Activated CD8-positive, alpha-beta memory T cell treated with anti-CD3 and anti-CD28 coated beads, Interleukin-2, amount 50 U/mL, for 24 hours (primary cell): ENCODE results near the gene INPP4A.
A peak's percentile ranks its signal among the peaks of the same experiment; 100 is the strongest.

Experiments
- DNase-seq: peaks from one replicate; pipeline ENCODE4 v3.0.0-alpha.2; 2020; ENCODE audit errors: extremely low read depth

Gene INPP4A

GRCh38 chr2:98563394-98563793 is 118.7 kb downstream of the INPP4A start:
- DNase-seq = no peak

DNA sequence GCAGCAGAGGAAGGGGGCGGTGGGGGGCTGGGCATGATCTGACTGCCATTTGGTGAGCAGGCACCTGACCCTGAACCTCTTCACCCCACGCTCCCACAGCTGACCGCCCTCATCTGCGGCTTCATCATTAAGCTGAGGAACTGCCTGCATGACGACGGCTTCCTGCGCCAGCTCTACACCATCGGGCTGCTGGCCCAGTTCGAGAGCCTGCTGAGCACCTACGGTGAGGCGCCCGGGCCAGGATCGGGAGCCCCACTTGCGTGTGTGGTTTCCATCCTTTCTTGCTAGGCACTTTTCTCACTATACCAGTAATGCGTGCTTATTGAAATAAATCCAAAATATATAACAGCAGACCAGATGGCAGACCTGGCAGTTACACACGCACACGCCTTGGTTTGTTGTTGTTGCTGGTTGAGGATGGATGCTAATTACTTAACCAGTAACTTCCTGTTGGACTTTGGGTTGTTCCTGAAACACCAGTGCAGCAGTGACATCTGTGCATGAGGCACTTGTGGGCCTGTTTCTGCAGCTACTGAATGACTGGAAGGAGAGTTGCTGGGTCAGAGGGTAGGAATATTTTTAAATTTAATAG is 120.0 kb downstream of the INPP4A start:
- DNase-seq = no peak

GRCh38 chr2:98565286-98565860 is 120.7 kb downstream of the INPP4A start:
- DNase-seq = no peak

DNA sequence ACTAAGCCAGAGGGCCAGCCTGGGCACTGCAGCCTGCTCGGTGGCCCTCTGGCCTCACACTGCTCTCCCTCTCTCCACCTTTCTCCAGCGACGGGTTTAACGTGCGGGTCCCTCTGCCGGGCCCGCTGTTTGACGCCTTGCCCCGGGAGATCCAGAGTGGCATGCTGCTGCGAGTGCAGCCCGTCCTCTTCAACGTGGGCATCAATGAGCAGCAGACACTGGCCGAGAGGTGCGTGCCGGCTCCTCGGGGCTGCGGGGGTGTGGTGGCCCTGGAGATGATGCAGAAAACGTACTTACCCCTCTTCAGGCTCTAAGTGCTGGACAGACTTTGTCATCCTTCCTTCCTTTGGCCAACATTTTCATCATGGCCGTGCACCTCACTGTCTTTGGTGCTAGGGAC is 121.3 kb downstream of the INPP4A start:
- DNase-seq = no peak

- no peak for DNase-seq
Measured at GRCh38 chr2:98568161-98568956, 123.7 kb downstream of the INPP4A start.

DNA sequence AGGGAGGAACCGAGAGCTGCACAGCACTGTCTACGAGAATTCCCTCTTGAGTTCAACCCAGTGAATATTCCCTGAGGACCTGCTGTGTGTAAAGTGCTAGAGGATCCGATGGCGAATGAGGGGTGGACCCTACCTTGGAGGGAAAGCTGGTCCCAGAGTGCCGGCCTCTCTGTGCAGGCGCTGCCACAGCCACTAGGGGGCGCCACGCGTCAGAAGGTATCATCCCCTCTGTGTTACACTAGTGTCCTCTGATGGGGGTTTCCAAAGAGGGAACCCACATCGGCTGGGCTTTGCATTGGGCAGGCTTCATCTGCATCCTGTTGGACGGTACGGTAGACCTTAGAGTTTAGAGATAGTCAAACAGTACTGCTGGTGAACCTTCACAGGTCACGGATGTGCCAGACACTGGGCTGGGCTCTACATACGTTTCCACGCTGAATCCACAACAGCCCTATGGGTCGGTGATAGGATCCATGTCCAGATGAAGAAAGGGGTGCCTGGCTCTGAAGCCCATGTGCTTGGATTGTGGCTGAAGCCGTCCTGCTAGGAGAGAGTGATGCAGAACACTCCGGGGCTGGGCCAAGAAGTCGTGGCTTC is 124.6 kb downstream of the INPP4A start:
- peak; percentile 14 for DNase-seq

GRCh38 chr2:98569915-98570314 is 125.3 kb downstream of the INPP4A start:
- DNase-seq = no peak

DNA sequence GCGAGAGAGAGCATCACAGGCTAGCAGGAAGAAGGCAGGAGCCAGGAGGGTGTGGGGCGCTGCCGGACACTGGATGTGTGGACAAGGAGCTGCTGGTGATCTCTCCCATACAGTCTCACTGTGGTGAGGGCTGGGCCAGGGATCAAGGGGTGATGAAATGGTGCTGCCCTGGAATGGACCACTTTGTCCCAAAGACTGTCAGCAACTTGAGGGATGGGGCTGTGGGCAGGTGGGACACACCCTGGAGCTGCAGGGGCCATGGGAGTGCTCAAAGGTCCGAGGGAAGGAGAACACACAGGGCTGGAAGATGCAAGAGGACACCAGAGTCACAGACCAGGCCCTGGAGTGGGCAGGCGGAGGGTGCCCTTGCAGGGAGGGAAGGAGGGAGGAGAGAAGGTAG is 125.7 kb downstream of the INPP4A start:
- DNase-seq = no peak

DNA sequence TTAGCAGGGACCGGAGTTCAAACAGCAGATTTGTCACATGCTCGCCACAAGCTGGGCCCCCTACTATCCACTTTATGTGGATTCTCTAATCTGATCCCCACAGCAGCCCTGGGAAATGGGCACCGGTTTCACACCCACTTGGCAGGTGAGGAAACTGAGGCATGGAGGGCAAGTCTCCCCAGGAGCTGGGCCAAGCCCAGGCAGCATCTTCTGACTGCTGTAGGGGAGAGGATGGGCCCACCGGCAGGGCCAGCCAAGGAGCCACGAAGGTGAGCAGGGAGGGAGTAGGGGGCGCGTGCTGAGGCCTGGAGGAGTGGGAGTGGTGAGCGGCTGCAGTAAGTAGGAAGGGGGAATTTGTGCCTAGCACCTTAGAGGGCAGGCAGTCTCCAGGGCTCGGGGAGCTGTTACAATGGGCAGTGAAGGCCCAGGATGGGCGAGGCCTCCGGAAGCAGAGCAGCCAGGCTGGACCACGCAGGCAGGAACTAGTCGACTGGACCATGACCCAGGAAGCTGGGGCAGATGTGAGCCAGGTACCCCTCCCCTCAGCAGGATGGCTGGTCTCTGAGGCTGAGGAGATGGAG is 126.6 kb downstream of the INPP4A start:
- no peak for DNase-seq

- no peak for DNase-seq
Measured at GRCh38 chr2:98571796-98572195, 127.1 kb downstream of the INPP4A start.

DNA sequence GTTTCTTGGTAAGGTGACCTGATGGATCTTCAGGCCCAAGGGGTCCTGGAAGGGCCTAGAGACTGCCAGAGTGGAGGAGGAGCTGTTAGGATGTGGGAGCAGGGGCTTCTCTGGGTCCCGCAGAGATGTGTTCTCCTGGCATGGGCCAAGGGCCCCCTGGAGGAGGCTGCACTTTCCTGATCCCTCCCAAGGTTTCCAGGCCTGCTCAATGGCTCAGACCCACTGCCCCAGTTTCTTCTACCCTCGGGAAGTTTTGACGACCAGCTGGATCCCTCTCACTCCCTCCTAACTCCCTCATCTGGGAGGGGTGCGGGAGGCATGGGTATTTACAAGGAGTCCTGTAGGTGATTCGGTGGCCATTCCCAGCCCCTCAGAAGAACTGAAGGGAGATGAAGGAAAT is 127.6 kb downstream of the INPP4A start:
- no peak for DNase-seq

DNA sequence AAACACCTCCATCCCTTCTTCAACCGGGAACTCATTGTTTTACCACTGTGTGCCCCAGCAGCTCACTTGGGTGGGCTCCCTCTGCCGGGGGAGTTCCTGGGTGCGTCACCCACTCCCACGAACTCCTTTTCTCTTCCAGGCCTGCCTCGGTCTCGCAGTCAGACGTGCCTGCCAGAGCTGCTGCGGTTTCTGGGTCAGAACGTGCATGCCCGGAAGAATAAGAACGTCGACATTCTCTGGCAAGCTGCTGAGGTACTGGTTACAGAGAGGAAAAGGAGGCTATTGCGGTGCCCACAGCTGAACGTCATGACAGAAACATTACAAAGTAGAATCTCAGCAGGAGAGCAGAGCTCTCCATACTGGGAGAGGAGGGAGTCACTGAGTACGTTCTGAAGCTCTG is 128.0 kb downstream of the INPP4A start:
- DNase-seq = no peak

DNA sequence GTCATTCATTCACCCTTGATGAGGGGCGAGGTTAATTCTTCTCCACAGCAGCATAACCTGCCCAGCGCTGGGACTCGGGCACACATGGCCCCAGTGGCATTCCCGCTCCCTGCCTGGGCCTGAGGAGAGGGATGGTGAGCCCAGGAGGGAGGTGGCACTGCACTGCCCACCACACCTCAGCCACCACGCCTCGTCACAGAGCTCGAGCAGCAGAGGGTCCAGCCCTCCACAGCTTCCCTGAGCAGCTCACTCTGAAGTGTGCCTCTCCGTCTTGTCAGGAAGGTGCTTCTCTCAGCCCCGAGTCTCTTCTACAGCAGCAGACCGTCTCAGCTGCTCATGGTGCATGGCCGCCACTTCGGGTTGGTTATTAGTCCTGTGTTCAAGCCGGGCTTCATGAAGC is 128.8 kb downstream of the INPP4A start:
- DNase-seq = no peak

- DNase-seq = no peak
Measured at GRCh38 chr2:98576666-98577312, 132.1 kb downstream of the INPP4A start.

DNA sequence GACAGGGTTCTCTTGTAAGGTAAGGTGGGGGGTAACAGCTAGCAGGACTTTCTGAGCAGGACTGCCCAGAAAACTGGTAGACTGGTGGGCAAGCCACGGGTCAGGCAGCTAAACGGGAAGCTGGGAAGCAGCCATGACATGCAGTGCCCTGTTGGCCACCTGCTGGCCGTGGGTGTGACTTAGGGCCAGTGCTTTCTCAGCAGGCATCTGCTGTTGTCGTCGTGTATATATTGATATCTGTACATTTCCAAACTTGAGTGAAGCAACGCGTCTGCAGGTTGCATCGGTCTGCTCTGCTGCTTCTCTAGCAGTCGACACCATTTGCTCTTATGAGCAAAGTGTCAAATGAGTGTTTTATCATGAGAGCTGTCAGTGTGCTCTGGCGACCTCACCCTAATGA is 132.7 kb downstream of the INPP4A start:
- no peak for DNase-seq

DNA sequence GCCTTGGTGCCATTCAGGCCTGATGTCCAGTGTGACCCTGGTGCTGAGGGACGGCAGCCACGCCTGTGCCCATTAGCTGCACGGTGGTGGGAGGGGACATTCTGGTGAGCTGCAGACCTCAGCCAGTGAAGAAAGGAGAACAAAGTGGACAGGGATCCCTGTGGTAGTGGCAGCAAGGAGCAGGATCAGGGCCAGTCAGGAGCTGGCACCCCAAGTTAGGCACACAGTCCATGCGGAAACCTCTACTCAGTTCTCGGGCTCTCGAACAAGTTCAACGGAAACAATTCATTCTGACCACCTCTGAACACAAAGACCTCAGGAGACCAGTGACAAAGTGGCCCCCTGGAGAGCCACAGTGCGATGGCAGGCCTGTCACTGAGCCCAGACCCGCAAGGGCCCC is 133.6 kb downstream of the INPP4A start:
- no peak for DNase-seq

DNA sequence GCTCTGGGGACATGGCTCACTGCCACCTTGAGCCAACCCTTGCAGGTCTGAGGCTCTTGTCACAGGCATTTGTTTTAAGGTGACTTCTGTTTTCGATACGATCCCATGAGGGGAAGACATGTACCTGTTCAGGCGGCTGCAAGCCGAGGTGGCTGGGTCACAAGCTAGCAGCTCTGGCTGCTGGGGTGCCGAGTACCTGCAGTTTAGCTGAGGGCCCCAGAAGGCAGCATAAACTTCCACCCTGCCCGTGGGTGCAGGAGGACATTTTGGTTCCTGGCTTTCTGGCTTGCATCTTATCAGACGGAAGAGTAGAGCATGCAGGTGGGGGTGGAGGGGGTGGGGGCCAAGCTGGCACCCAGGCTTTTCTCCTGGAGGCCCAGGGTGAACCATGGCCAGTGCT is 135.3 kb downstream of the INPP4A start:
- DNase-seq = no peak

DNA sequence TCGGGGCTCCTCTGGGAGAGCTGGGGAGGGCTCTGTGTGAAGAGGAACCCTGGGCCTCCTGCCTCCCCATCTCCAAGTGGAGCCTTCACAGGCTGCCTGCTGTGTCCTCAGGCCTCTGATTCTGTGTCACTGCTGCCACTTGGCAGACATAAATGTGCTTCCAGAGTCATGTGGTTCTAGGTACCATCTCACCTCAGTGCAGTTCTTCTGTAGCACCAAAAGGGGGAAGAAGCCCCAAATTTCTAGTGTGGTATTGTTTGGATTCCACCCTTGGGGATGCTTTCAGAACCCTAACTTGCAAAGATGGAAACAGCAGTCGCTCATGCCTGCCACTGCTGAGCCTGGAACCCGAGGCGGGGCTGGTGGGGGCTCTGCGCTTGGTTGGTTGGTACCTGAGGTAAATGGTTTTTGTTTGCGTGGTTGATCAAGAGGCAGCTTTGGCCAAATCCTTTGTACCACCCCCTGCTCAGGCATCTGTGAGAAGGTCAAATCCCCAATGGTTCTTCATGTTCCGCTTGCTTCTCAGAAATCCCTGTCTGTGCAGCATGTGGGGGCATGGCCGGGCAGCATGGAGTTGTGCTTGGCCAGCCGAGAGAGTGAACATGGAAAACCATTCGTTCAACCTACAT is 136.1 kb downstream of the INPP4A start:
- no peak for DNase-seq

GRCh38 chr2:98582523-98582922 is 137.9 kb downstream of the INPP4A start:
- no peak for DNase-seq

DNA sequence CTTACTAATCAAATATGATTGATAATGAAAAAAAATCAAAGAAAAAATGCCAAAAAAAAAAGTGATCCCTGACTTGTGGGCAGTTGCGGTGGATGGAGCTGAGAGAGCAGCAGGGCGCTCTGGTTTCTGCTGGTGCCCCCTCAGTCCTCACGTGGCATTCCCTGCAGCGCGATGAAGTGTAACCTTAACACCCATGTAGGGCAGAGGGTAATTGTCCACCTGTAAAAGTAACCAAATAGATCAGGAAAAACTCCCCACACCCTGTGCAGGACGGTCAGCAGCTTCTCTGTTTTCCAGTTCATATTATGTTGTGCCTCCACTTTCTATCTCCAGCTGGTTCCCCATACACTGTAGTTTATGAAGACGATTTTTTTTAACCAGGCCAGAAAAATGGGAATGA is 138.6 kb downstream of the INPP4A start:
- no peak for DNase-seq

DNA sequence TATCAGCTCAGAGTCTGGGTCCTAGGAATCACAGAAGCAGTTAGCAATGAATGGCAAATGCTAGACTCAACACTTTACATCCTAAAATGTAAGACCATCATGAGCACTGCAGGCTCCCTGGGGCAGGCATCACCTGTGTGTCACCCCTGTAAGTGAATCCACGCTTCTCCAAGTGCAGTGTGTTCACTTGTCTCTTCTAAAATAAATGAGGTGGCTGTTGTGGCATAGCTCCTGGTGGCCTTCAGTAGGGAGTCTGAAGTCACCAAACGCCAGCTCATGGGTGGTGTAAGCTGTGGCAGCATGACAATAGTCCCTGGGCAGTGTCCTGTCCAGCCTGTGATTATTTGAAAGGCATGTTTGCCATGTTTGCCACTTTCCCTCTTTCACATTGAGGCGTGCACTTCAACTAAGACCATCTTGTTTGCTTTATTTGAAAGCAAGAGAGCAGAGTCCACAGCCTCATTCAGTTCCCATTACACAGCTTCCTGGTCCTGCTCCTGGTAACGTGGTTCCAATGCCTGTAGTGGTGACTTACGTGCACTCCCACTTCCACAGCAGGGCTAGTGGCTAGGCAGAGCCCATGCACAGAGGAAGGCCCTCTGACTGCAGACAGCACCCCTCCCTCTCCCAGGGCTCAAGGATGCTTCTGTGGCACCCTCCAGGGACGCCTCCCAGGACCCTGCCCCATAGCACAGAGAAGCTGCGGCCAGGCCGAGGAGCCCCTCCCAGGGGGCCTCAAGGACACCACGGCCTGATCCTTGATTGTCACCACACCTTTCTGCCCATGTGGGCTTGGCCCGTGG is 139.4 kb downstream of the INPP4A start:
- DNase-seq = no peak
